HG03520 (cell line): ENCODE data around the gene DLG2.

Source experiments
- ATAC-seq: cut with Tn5 transposase; IDR thresholded peaks from one replicate; pipeline ENCODE4 v1.9.1; 2021; ENCODE audit warnings: mild to moderate bottlenecking, moderate library complexity; ENCODE audit not compliant: unreplicated experiment

DLG2 gene

GRCh38 chr11:83643115-83643514 is 1984.0 kb downstream of the DLG2 start:
- no peak for ATAC-seq

- no peak for ATAC-seq
Observed at GRCh38 chr11:83642500-83642899, 1984.6 kb downstream of the DLG2 start.

- no peak for ATAC-seq
Observed at GRCh38 chr11:83641511-83641910, 1985.6 kb downstream of the DLG2 start.

- no peak for ATAC-seq
Observed at GRCh38 chr11:83639995-83640758, 1987.0 kb downstream of the DLG2 start.

GRCh38 chr11:83635166-83635565 is 1992.0 kb downstream of the DLG2 start:
- ATAC-seq = no peak

GRCh38 chr11:83630211-83630610 is 1996.9 kb downstream of the DLG2 start:
- no peak for ATAC-seq

- ATAC-seq = no peak
Observed at GRCh38 chr11:83629775-83630174, 1997.4 kb downstream of the DLG2 start.

- ATAC-seq = no peak
Observed at GRCh38 chr11:83628622-83629355, 1998.4 kb downstream of the DLG2 start.

- ATAC-seq = no peak
Observed at GRCh38 chr11:83625336-83625735, 2001.8 kb downstream of the DLG2 start.

- ATAC-seq = no peak
Observed at GRCh38 chr11:83617671-83618070, 2009.5 kb downstream of the DLG2 start.

GRCh38 chr11:83613767-83614121 is 2013.4 kb downstream of the DLG2 start:
- ATAC-seq = peak; percentile 36

- peak; percentile 86 for ATAC-seq
Observed at GRCh38 chr11:83612891-83613766, 2014.0 kb downstream of the DLG2 start.

- ATAC-seq = no peak
Observed at GRCh38 chr11:83611600-83611999, 2015.5 kb downstream of the DLG2 start.

- no peak for ATAC-seq
Observed at GRCh38 chr11:83611031-83611430, 2016.1 kb downstream of the DLG2 start.

- no peak for ATAC-seq
Observed at GRCh38 chr11:83609191-83609590, 2018.0 kb downstream of the DLG2 start.

GRCh38 chr11:83608571-83608970 is 2018.6 kb downstream of the DLG2 start:
- ATAC-seq = no peak

GRCh38 chr11:83601914-83602527 is 2025.1 kb downstream of the DLG2 start:
- no peak for ATAC-seq

GRCh38 chr11:83601201-83601913 is 2025.8 kb downstream of the DLG2 start:
- ATAC-seq = no peak

GRCh38 chr11:83600661-83601060 is 2026.5 kb downstream of the DLG2 start:
- no peak for ATAC-seq

- ATAC-seq = no peak
Observed at GRCh38 chr11:83599066-83599465, 2028.1 kb downstream of the DLG2 start.
